Coronary artery (tissue), 2 donors: ENCODE results near the gene SVOPL.

Experiments
- DNase-seq: peaks from one replicate; pipeline ENCODE4 v3.0.0-alpha.2; 2017; ENCODE audit warnings: low spot score
- H3K27ac ChIP-seq, 2 donors: fragments of 200-600 bp; sonication (generic); one replicate each; pipeline ENCODE4 v1.5.1; 2016 to 2019
- H3K4me3 ChIP-seq: fragments of 200-600 bp; sonication (generic); 2 replicates; pipeline ENCODE4 v1.5.1; 2016; ENCODE audit warnings: mild to moderate bottlenecking, moderate library complexity
- CTCF ChIP-seq: fragments of 200-600 bp; sonication (generic); IDR thresholded peaks from one replicate; pipeline ENCODE4 v1.5.1; 2019; ENCODE audit warnings: antibody characterized with exemption

Gene SVOPL

GRCh38 chr7:138610671-138611170, 90.4 kb downstream of the SVOPL start:
- TF ChIP-seq CTCF = no peak
- Histone ChIP-seq H3K4me3 (no peak overlapping the region), H3K27ac (no peak overlapping the region)
- DNase-seq = no peak

GRCh38 chr7:138608275-138608674, 92.9 kb downstream of the SVOPL start:
- Histone ChIP-seq H3K4me3 (no peak overlapping the region), H3K27ac (no peak overlapping the region)
- no peak for DNase-seq
- TF ChIP-seq CTCF = no peak

- no peak for TF ChIP-seq CTCF
- Histone ChIP-seq H3K4me3 (no peak overlapping the region), H3K27ac (no peak overlapping the region)
- DNase-seq = no peak
Measured at GRCh38 chr7:138607216-138608126, 93.7 kb downstream of the SVOPL start.

GRCh38 chr7:138606236-138606635, 94.9 kb downstream of the SVOPL start:
- Histone ChIP-seq H3K4me3 (no peak overlapping the region), H3K27ac (no peak overlapping the region)
- no peak for TF ChIP-seq CTCF
- no peak for DNase-seq

GRCh38 chr7:138603549-138604318, 97.4 kb downstream of the SVOPL start:
- no peak for DNase-seq
- H3K27ac ChIP-seq = no peak overlapping the region
- no peak overlapping the region for H3K4me3 ChIP-seq
- TF ChIP-seq CTCF = no peak

GRCh38 chr7:138602451-138602850, 98.7 kb downstream of the SVOPL start:
- DNase-seq = no peak
- no peak overlapping the region for H3K4me3 ChIP-seq
- H3K27ac ChIP-seq = no peak overlapping the region
- no peak for TF ChIP-seq CTCF
